VCaP (cell line): ENCODE results near the gene KAZALD1.
A peak's percentile ranks its signal among the peaks of the same experiment; 100 is the strongest.

Experiments used
- H3K27ac ChIP-seq: fragments of 450-650 bp; 2 replicates; pipeline ENCODE4 v1.5.1; 2017
- TF ChIP-seq, protein P1 (sequence below): fragments of 450-650 bp; conservative IDR thresholded peaks from 2 replicates; pipeline ENCODE4 v1.5.1; 2017; ENCODE audit warnings: mild to moderate bottlenecking, moderate library complexity

Gene KAZALD1

DNA sequence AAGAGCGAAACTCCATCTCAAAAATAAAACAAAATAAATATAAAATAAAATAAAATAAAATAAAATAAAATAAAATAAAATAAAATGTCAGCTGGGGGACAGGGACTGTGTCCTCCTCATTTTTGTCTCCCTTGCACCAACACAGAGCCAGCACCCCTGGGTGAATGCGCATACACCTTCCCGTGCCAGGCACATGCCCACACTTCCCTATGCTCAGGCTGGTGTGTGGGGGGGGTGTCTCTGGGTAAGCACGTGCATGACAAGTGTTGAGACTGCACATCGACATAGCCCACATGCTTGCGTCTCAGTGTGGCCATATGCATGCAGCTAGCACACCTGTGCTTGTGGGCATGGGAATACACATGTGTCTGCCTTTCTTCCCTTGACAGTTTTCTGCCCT lies 44.6 kb downstream of the KAZALD1 start:
- H3K27ac ChIP-seq: no peak overlapping the region
- TF ChIP-seq, protein P1, sequence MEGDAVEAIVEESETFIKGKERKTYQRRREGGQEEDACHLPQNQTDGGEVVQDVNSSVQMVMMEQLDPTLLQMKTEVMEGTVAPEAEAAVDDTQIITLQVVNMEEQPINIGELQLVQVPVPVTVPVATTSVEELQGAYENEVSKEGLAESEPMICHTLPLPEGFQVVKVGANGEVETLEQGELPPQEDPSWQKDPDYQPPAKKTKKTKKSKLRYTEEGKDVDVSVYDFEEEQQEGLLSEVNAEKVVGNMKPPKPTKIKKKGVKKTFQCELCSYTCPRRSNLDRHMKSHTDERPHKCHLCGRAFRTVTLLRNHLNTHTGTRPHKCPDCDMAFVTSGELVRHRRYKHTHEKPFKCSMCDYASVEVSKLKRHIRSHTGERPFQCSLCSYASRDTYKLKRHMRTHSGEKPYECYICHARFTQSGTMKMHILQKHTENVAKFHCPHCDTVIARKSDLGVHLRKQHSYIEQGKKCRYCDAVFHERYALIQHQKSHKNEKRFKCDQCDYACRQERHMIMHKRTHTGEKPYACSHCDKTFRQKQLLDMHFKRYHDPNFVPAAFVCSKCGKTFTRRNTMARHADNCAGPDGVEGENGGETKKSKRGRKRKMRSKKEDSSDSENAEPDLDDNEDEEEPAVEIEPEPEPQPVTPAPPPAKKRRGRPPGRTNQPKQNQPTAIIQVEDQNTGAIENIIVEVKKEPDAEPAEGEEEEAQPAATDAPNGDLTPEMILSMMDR: no peak

DNA sequence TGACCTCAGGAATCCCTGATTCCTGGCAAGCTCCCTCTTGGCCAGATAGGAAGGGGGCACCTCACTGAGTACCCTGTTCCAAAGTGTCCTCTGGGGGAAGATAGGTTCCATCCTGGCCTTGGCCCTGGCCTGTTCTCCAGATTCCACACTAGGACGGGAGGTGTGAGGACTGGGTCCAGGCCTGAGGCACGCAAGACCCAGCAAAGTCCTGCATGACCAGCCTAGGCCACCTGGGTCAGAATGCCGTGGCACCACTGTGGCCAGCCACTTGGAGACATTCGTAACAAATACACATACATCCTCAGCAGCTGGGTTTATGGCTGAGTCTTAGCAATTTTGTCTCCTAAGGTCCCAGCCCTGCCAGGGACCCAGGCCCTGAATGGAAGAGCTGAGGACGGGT lies 46.0 kb downstream of the KAZALD1 start:
- TF ChIP-seq, protein P1: no peak
- no peak overlapping the region for H3K27ac ChIP-seq

DNA sequence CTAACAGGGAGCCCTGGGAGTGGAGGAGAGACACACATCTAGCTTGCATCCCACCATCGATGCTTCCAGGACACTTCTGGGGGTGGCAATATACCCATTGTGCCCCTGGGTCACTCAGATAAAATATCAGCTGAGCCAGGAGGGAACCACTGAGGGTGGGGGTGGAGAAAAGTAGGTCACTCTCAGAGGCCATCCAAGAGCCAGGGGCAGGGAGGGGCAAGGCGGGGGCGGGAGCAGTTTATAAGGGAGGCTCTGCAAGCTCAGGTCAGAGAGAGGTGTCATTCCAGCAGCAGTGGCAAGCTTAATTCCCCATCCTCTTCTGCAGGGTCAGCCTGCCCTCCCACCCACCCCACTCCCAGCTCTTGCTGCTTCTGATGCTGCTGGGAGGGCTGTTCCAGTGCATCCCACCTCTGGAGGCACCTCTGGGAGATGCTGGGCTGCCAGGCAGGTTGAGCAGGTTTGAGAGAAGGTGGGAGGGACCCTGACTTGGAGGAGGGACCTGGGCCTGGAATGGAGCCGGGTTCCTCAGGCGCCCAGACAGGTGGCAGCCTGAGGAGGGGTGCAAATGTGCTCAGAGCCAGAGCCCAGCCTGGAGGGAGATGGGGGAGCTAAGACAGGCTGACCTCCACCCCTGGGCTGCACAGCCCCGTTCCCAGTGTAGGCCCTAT lies 49.2 kb downstream of the KAZALD1 start:
- TF ChIP-seq, protein P1: no peak
- peak overlapping the region; percentile 66 for H3K27ac ChIP-seq

DNA sequence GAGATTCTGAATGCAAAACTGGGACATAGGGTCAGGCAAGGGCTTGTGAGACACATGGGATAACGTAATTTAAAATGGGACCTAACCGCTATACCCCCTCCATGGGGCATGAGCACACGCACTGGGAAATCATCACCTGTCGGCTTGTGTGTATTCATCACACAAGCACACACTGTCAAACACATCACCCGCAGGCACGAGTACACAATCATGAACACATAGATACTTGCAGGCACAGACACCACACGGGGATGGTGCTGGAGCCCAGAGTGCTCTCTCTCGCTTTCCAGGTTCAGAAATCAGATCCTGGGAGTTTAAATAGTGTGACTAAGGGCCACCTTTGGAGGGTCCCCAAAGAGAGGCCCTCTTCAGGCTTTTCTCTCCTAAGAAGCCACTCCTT lies 49.8 kb downstream of the KAZALD1 start:
- H3K27ac ChIP-seq: peak overlapping the region; percentile 66

DNA sequence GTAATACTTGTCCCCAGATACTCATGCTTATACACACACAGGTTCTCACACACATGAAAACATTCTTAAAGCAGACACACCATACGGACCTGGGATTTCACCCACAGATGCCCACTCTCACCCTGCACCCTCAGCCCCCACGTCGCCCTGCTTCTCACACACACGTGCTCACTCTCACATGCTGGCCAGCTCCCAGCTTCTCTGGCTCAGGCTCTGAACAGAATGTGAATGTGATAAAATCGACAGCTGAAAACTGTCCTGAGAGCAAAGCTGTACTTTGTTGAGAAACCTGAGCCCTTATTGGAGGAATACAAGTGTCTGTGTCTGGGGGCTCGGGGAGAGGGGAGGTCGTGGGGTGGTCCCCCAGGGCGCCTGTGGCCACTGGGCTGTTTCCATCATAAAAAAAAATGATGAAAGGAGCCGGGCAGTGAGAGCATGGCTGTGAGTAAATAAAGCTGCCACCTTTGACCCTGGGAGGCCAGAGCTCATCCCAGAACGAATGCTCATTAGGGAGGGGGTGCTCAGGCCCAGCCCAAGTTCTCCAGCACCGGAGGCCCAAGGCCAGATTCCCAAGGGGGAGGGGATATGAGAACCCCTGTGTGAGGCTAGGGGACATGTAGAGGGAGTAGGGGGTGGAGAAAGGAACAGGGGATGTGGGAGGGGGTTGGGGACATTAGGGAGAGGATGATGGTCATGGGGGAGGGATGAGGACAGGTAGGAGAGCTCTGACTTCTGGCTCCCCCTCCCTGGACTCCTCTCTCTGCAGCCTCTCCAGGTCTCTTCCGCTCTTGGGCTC lies 51.2 kb downstream of the KAZALD1 start:
- TF ChIP-seq, protein P1: no peak
- H3K27ac ChIP-seq: peak overlapping the region; percentile 66

More for the DNA sequence above, 49.8 kb downstream of the KAZALD1 start:
- TF ChIP-seq, protein P1: no peak

DNA sequence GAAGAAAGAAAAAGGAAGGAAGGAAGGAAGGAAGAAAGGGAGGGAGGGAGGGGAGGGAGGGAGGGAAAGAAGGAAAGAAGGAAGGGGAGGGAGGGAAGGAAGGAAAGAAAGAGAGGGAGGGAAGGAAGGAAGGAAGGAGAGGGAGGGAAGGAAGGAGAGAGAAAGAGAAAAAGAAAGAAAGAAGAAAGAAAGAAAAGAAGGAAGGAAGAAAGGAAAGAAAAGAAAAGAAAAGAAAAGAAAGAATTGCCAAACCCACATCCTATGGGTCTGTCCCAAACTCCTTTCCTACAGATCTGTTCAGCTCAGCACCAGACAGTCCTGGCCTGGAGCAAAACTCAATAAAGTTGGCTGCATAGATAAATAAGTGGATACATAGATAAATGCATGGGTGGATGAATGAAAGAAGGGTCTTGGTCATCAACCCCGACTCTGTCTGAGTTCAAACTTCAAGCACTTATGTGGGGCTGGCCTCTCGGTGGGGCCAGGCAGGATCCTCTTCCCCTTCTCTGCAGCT lies 52.2 kb downstream of the KAZALD1 start:
- no peak overlapping the region for H3K27ac ChIP-seq
- TF ChIP-seq, protein P1: no peak

DNA sequence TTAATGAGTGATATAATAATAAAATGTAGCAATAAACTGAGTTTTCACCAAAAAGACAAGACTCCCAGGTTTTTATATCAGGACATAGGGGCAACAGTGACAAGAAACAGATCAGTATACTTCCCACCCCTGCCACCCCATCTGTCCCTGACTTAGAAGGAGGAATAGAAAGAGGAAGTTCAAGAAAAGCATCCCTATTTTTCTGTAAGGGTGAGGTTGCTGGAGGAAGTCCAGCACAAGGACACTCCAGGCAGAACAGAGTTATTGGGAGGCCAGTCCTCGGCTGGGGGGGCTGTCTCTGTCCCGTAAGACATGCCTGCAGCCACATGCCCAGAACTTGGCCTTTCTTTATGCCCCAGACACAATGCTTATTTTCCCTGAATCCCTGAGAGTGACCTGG lies 52.9 kb downstream of the KAZALD1 start:
- TF ChIP-seq, protein P1: no peak
- no peak overlapping the region for H3K27ac ChIP-seq
